ENCODE results near the gene IL1RAP.

- TF ChIP-seq, protein P1, sequence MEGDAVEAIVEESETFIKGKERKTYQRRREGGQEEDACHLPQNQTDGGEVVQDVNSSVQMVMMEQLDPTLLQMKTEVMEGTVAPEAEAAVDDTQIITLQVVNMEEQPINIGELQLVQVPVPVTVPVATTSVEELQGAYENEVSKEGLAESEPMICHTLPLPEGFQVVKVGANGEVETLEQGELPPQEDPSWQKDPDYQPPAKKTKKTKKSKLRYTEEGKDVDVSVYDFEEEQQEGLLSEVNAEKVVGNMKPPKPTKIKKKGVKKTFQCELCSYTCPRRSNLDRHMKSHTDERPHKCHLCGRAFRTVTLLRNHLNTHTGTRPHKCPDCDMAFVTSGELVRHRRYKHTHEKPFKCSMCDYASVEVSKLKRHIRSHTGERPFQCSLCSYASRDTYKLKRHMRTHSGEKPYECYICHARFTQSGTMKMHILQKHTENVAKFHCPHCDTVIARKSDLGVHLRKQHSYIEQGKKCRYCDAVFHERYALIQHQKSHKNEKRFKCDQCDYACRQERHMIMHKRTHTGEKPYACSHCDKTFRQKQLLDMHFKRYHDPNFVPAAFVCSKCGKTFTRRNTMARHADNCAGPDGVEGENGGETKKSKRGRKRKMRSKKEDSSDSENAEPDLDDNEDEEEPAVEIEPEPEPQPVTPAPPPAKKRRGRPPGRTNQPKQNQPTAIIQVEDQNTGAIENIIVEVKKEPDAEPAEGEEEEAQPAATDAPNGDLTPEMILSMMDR (conservative IDR thresholded peaks at IDR 0.05; ENCODE audit: low read length), result no peak
- TF ChIP-seq EZH2phosphoT487 (IDR thresholded peaks at IDR 0.05; ENCODE audit: borderline replicate concordance, low read depth, low read length), result no peak
Observed at GRCh38 chr3:190595807-190596206, 81.9 kb downstream of the IL1RAP start.
